ENCODE data around the gene CD8B. TPM values are rescaled to one million over a fixed set of nuclear protein-coding genes. Genes with fewer than 3 reads are reported as not detected.

The CD8B gene
- total and polyA plus RNA-seq, 5 experiments from 2014 or later = 456 to 2,487 (median 2,040) TPM

- peak overlapping the region; percentile 36 to 84 (median 76) for H3K4me3 Mint-ChIP-seq
- H3K9me3 Mint-ChIP-seq = no peaks in the 10 kb centered on the region
- peaks cover 14 to 72% (median 17%) of the 10 kb centered on the region in 3 donors for H3K36me3 Mint-ChIP-seq
- H3K27ac Mint-ChIP-seq = peak overlapping the region; percentile 89 to 99 (median 96)
- no peaks in the 10 kb centered on the region for H3K27me3 Mint-ChIP-seq
- peaks cover 51 to 85% (median 81%) of the 10 kb centered on the region in 4 donors for H3K4me1 Mint-ChIP-seq
- DNase-seq = peak in 1 of 10 donors; percentile 60
- POLR2A ChIA-PET = interaction anchor here (1.4 to 5.4 kb wide), 2 partner anchors 11 to 26 kb away, joined by 3 to 142 read pairs; no protein-coding TSS in a partner anchor
- ATAC-seq = peak; percentile 67 to 68
Observed at GRCh38 chr2:86815611-86816010, 46.1 kb downstream of the CD8B start.

- Mint-ChIP-seq H3K4me3 (peak overlapping the region; percentile 86 to 100 (median 98)), H3K36me3 (peaks cover 5 to 31% (median 8%) of the 10 kb centered on the region in 3 donors), H3K27ac (peak overlapping the region; percentile 93 to 100 (median 98)), H3K4me1 (peaks cover 36 to 77% (median 65%) of the 10 kb centered on the region in 4 donors), H3K27me3 (peaks cover 0 to 14% (median 0%) of the 10 kb centered on the region in 5 donors), H3K9me3 (no peaks in the 10 kb centered on the region)
- DNase-seq (peak in 4 of 10 donors; percentile 53 to 72 (median 58)), ATAC-seq (peak in 1 of 2 donors; percentile 4)
- POLR2A ChIA-PET = interaction anchor here (0.6 to 12.5 kb wide), 17 partner anchors 9 to 368 kb away, joined by 3 to 668 read pairs (median 7); partner anchors contain the start of genes CD8A, CD8B and KDM3A
Observed at GRCh38 chr2:86809481-86810121, 52.1 kb downstream of the CD8B start.

GRCh38 chr2:86808315-86809161, 53.1 kb downstream of the CD8B start:
- peak overlapping the region; percentile 93 to 100 (median 98) for H3K27ac Mint-ChIP-seq
- ATAC-seq (peak; percentile 70 to 76), DNase-seq (peak; percentile 93 to 98 (median 96))
- peaks cover 33 to 75% (median 65%) of the 10 kb centered on the region in 4 donors for H3K4me1 Mint-ChIP-seq
- peaks cover 0 to 14% (median 0%) of the 10 kb centered on the region in 5 donors for H3K27me3 Mint-ChIP-seq
- H3K4me3 Mint-ChIP-seq = peak overlapping the region; percentile 86 to 100 (median 98)
- peaks cover 2 to 20% (median 6%) of the 10 kb centered on the region in 3 donors for H3K36me3 Mint-ChIP-seq
- no peaks in the 10 kb centered on the region for H3K9me3 Mint-ChIP-seq
- POLR2A ChIA-PET = interaction anchor here (0.6 to 12.5 kb wide), 26 partner anchors 10 to 613 kb away, joined by 3 to 668 read pairs (median 6); partner anchors contain the start of genes CD8A, CD8B, CHMP3 and IMMT

- Mint-ChIP-seq H3K4me3 (peak overlapping the region; percentile 86 to 100 (median 98)), H3K27ac (peak overlapping the region; percentile 93 to 100 (median 98)), H3K36me3 (peaks cover 0 to 12% (median 6%) of the 10 kb centered on the region in 3 donors), H3K4me1 (peaks cover 29 to 72% (median 60%) of the 10 kb centered on the region in 4 donors), H3K9me3 (no peaks in the 10 kb centered on the region), H3K27me3 (peaks cover 0 to 14% (median 0%) of the 10 kb centered on the region in 5 donors)
- DNase-seq = peak; percentile 46 to 86 (median 70)
- peak; percentile 43 to 51 for ATAC-seq
- POLR2A ChIA-PET = interaction anchor here (1.0 to 12.5 kb wide), 21 partner anchors 11 to 612 kb away, joined by 3 to 668 read pairs (median 7); partner anchors contain the start of genes CD8A, CD8B, CHMP3 and IMMT
Observed at GRCh38 chr2:86807468-86808275, 54.0 kb downstream of the CD8B start.

DNA sequence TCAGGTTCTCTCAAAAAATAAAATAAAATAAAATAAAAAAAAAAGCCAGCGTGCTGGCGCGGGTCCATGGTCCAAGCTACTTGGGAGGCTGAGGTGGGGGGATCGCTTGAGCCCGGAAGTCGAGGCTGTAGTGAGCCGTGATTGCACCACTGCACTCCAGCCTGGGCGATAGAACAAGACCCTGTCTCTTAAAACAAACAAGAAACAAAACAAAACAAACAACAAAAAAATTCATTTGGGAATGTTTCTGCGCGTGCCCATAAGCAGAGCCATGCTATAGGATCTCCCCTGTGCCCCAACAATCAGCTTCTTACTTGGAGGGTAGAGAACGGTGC, 54.6 kb downstream of the CD8B start:
- no peak for DNase-seq
- ATAC-seq = no peak
- H3K9me3 Mint-ChIP-seq = no peaks in the 10 kb centered on the region
- peak overlapping the region; percentile 93 to 100 (median 98) for H3K27ac Mint-ChIP-seq
- H3K27me3 Mint-ChIP-seq = peaks cover 0 to 14% (median 0%) of the 10 kb centered on the region in 5 donors
- peaks cover 0 to 6% (median 3%) of the 10 kb centered on the region in 3 donors for H3K36me3 Mint-ChIP-seq
- H3K4me3 Mint-ChIP-seq = peak overlapping the region; percentile 86 to 100 (median 98)
- POLR2A ChIA-PET = interaction anchor here (1.1 to 12.5 kb wide), 13 partner anchors 12 to 612 kb away, joined by 3 to 668 read pairs (median 13); partner anchors contain the start of genes CD8A, CHMP3, IMMT and KDM3A
- H3K4me1 Mint-ChIP-seq = peaks cover 28 to 66% (median 56%) of the 10 kb centered on the region in 4 donors

GRCh38 chr2:86806059-86806857, 55.4 kb downstream of the CD8B start:
- peak overlapping the region; percentile 93 to 100 (median 98) for H3K27ac Mint-ChIP-seq
- H3K4me3 Mint-ChIP-seq = peak overlapping the region; percentile 86 to 100 (median 97)
- POLR2A ChIA-PET = interaction anchor here (0.6 to 12.5 kb wide), 8 partner anchors 13 to 244 kb away, joined by 3 to 668 read pairs (median 20); partner anchors contain the start of genes CD8A and CHMP3
- peaks cover 20 to 58% (median 48%) of the 10 kb centered on the region in 4 donors for H3K4me1 Mint-ChIP-seq
- DNase-seq (peak in 1 of 10 donors; percentile 35), ATAC-seq (peak in 1 of 2 donors; percentile 9)
- peaks cover 0 to 14% (median 0%) of the 10 kb centered on the region in 5 donors for H3K27me3 Mint-ChIP-seq
- H3K9me3 Mint-ChIP-seq = no peaks in the 10 kb centered on the region
- peaks cover 0 to 3% (median under 1%) of the 10 kb centered on the region in 3 donors for H3K36me3 Mint-ChIP-seq

DNA sequence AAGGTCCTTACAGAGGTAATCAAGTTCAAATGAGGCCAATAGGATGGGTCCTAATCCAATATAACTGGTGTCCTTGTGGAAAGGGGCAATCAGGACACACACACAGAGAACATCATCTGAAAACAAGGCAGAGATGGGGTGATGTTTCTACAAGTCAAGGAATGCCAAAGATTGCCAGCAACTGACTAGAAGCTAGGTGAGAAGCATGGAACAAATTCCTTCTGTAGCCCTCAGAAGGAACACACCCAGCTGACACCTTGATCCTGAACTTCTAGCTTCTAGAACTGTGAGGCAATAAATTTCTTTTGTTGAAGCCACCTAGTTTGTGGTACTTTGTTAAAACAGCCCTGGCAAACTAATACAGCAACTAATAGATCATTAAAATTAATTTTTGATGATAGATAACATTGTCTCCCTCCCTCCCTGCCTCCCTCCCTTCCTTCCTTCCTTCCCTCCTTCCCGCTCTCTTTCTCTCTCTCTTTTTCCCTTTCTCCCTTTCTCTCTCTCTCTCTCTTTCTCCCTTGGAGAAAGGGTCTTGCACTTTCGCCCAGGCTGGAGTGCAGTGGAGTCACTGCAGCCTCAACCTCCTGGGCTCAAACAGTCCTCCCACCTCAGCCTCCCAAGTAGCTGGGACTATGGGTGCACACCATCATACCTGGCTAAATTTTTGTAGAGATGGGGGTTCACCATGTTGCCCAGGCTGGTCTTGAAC, 60.7 kb downstream of the CD8B start:
- DNase-seq (no peak), ATAC-seq (no peak)
- Mint-ChIP-seq H3K4me1 (peaks cover 9 to 34% (median 26%) of the 10 kb centered on the region in 4 donors), H3K27ac (peak overlapping the region in 7 of 10 donors; percentile 9 to 71 (median 31)), H3K9me3 (peaks cover 9 to 25% (median 15%) of the 10 kb centered on the region in 9 donors), H3K4me3 (peak overlapping the region in 1 of 10 donors; percentile 58), H3K36me3 (peaks cover 14 to 36% (median 30%) of the 10 kb centered on the region in 3 donors), H3K27me3 (peaks cover 0 to under 1% (median 0%) of the 10 kb centered on the region in 5 donors)
- POLR2A ChIA-PET = interaction anchor here (12.5 kb wide), 1 partner anchor 13 kb away, joined by 668 read pairs; the partner anchor contains the start of gene CD8A

DNA sequence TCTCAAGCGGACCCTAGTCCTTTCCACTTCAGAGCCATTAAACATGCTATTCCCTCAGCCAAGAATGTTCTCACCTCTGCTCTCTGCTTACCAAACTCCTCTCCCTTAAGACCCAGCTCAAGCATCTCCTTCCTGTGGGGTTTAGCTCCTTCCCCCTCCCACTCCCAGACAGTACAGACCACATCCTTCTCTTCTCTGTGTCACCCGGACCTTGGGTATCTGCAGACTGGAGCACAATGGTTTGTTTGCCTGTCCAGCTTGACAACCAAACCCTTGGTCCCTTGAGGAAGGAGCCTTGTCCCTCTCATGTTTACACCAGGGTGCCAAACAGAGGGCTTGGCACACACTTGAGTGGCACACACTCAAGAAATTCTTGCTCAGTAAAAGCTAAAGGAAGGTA, 66.8 kb downstream of the CD8B start:
- peak; percentile 18 to 56 for ATAC-seq
- Mint-ChIP-seq H3K27me3 (peaks cover 0 to 9% (median 0%) of the 10 kb centered on the region in 5 donors), H3K27ac (peak overlapping the region; percentile 81 to 100 (median 98)), H3K4me3 (peak overlapping the region; percentile 64 to 99 (median 88)), H3K4me1 (peaks cover 40 to 61% (median 50%) of the 10 kb centered on the region in 4 donors), H3K9me3 (peaks cover 12 to 36% (median 25%) of the 10 kb centered on the region in 9 donors), H3K36me3 (peaks cover 30 to 46% (median 45%) of the 10 kb centered on the region in 3 donors)
- peak in 5 of 10 donors; percentile 39 to 66 (median 64) for DNase-seq
- POLR2A ChIA-PET = interaction anchor here (0.6 to 22.7 kb wide), 9 partner anchors 9 to 30 kb away, joined by 3 to 668 read pairs (median 6); no protein-coding TSS in a partner anchor

DNA sequence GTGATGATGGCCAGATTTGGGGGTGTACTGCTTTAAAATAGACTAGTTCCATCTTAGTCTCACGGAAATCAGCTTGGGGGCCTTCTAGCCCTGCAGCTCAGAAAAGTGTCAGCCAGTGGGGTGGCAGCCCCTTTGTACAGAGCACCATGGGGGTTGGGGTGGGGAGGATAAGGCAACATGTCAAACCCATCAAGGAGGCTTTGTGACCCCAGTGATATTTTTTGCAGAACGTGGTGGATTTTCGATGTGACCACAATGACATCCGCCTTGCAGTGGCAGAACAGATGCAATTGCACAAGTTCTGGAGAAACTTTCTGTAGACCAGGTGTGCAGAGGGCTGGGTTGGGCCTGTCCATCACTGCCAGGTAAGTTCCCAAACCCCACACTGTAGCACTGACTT, 67.9 kb downstream of the CD8B start:
- peak overlapping the region; percentile 81 to 100 (median 98) for H3K27ac Mint-ChIP-seq
- ATAC-seq (peak; percentile 31 to 48), DNase-seq (peak in 7 of 10 donors; percentile 46 to 91 (median 84))
- peaks cover 40 to 64% (median 51%) of the 10 kb centered on the region in 4 donors for H3K4me1 Mint-ChIP-seq
- H3K27me3 Mint-ChIP-seq = peaks cover 0 to 9% (median 0%) of the 10 kb centered on the region in 5 donors
- POLR2A ChIA-PET = interaction anchor here (1.4 to 22.7 kb wide), 5 partner anchors 8 to 31 kb away, joined by 5 to 668 read pairs (median 24); no protein-coding TSS in a partner anchor
- peaks cover 12 to 36% (median 25%) of the 10 kb centered on the region in 9 donors for H3K9me3 Mint-ChIP-seq
- peaks cover 31 to 47% (median 44%) of the 10 kb centered on the region in 3 donors for H3K36me3 Mint-ChIP-seq
- peak overlapping the region; percentile 64 to 99 (median 88) for H3K4me3 Mint-ChIP-seq

All from naive thymus-derived CD8-positive, alpha-beta T cell (primary cell).